Measurements from ENCODE around the gene TCTN1. TPM values are rescaled to one million over a fixed set of nuclear protein-coding genes. Genes with fewer than 3 reads are reported as not detected.
"Not testable (repeated sequence)": the region's sequence is repeated elsewhere in the genome, so short reads cannot be mapped to it uniquely, and the experiment has no call there.

Gene TCTN1
- 11.7 TPM for polyA plus RNA-seq (2012; ENCODE audit: insufficient read depth, insufficient read length)

- DNase-seq (ENCODE audit: low read depth, low spot score): peak; percentile 90
- H3K4me3 ChIP-seq (ENCODE audit: low read length): peak within 1 kb of the TSS; percentile 83
Measured at GRCh38 chr12:110613771-110614684, at the start of gene TCTN1. TCTN1 (plus strand) TSS chr12:110614129; CDS start chr12:110614183, 54 bp downstream.

- DNase-seq (ENCODE audit: low read depth, low spot score): no peak
Measured at GRCh38 chr12:110564471-110564991, 49.4 kb upstream of the TCTN1 start.

GRCh38 chr12:110565894-110566871 is 47.7 kb upstream of the TCTN1 start:
- no peak for DNase-seq (ENCODE audit: low read depth, low spot score)
- H3K4me3 ChIP-seq (ENCODE audit: low read length): no peak overlapping the region

More at GRCh38 chr12:110564471-110564991, 49.4 kb upstream of the TCTN1 start:
- H3K4me3 ChIP-seq (ENCODE audit: low read length): no peak overlapping the region

GRCh38 chr12:110566993-110567392 is 46.9 kb upstream of the TCTN1 start:
- H3K4me3 ChIP-seq (ENCODE audit: low read length): no peak overlapping the region
- DNase-seq (ENCODE audit: low read depth, low spot score): no peak

- H3K4me3 ChIP-seq (ENCODE audit: low read length): no peak overlapping the region
- no peak for DNase-seq (ENCODE audit: low read depth, low spot score)
Measured at GRCh38 chr12:110568752-110569151, 45.2 kb upstream of the TCTN1 start.

GRCh38 chr12:110569838-110570237 is 44.1 kb upstream of the TCTN1 start:
- not testable (repeated sequence) for DNase-seq (ENCODE audit: low read depth, low spot score); H3K4me3 ChIP-seq (ENCODE audit: low read length)

GRCh38 chr12:110570798-110571197 is 43.1 kb upstream of the TCTN1 start:
- not testable (repeated sequence) for H3K4me3 ChIP-seq (ENCODE audit: low read length); DNase-seq (ENCODE audit: low read depth, low spot score)

- no peak for DNase-seq (ENCODE audit: low read depth, low spot score)
- H3K4me3 ChIP-seq (ENCODE audit: low read length): no peak overlapping the region
Measured at GRCh38 chr12:110574044-110574443, 39.9 kb upstream of the TCTN1 start.

- H3K4me3 ChIP-seq (ENCODE audit: low read length); DNase-seq (ENCODE audit: low read depth, low spot score): not testable (repeated sequence)
Measured at GRCh38 chr12:110574717-110575230, 39.2 kb upstream of the TCTN1 start.

- no peak for DNase-seq (ENCODE audit: low read depth, low spot score)
- no peak overlapping the region for H3K4me3 ChIP-seq (ENCODE audit: low read length)
Measured at GRCh38 chr12:110575326-110575725, 38.6 kb upstream of the TCTN1 start.

- no peak for DNase-seq (ENCODE audit: low read depth, low spot score)
Measured at GRCh38 chr12:110576504-110576903, 37.4 kb upstream of the TCTN1 start.

GRCh38 chr12:110577864-110578693 is 35.9 kb upstream of the TCTN1 start:
- no peak overlapping the region for H3K4me3 ChIP-seq (ENCODE audit: low read length)
- DNase-seq (ENCODE audit: low read depth, low spot score): no peak

More at GRCh38 chr12:110576504-110576903, 37.4 kb upstream of the TCTN1 start:
- no peak overlapping the region for H3K4me3 ChIP-seq (ENCODE audit: low read length)

GRCh38 chr12:110578694-110579534 is 35.0 kb upstream of the TCTN1 start:
- no peak overlapping the region for H3K4me3 ChIP-seq (ENCODE audit: low read length)
- DNase-seq (ENCODE audit: low read depth, low spot score): no peak

GRCh38 chr12:110579535-110580253 is 34.2 kb upstream of the TCTN1 start:
- no peak overlapping the region for H3K4me3 ChIP-seq (ENCODE audit: low read length)
- no peak for DNase-seq (ENCODE audit: low read depth, low spot score)

GRCh38 chr12:110581931-110582275 is 32.0 kb upstream of the TCTN1 start:
- H3K4me3 ChIP-seq (ENCODE audit: low read length): peak overlapping the region; percentile 73
- DNase-seq (ENCODE audit: low read depth, low spot score): no peak

- DNase-seq (ENCODE audit: low read depth, low spot score): no peak
Measured at GRCh38 chr12:110582276-110583136, 31.4 kb upstream of the TCTN1 start.

More at GRCh38 chr12:110582276-110583136, 31.4 kb upstream of the TCTN1 start:
- peak overlapping the region; percentile 73 for H3K4me3 ChIP-seq (ENCODE audit: low read length)
